Lower leg skin (tissue), 4 donors: Measurements from ENCODE around the gene ZFYVE21. TPM values are rescaled to one million over a fixed set of nuclear protein-coding genes. Genes with fewer than 3 reads are reported as not detected.

Experiments used
- DNase-seq, 2 donors: peaks; one replicate each; pipeline ENCODE4 v3.0.0-alpha.2; 2019; ENCODE audit warnings: low spot score in 2 of 2
- H3K4me3 ChIP-seq: fragments of 200-600 bp; sonication (generic); 2 replicates; pipeline ENCODE4 v1.5.1; 2017; ENCODE audit warnings: mild to moderate bottlenecking, low read depth; ENCODE audit not compliant: poor library complexity, severe bottlenecking
- POLR2A ChIP-seq, 2 donors: fragments of 450-650 bp; IDR thresholded peaks; one replicate each; pipeline ENCODE4 v1.6.1; 2016 to 2017; ENCODE audit warnings: antibody characterized with exemption in 2 of 2, mild to moderate bottlenecking in 1 of 2, moderate library complexity in 1 of 2
- WGBS, 2 donors: methylation state at CpG; one replicate each; pipeline ENCODE4 v1.1.5; 2018; 5-methylcytosine and 5-hydroxymethylcytosine counted together
- intact Hi-C: fragments of 100-400 bp; cut with DNase I; formaldehyde crosslinking; loops from one replicate; pipeline ENCODE4 v1.15.0; 2023; ENCODE audit warnings: low total_unique reads
- total RNA-seq, 4 donors: library from RNA; depleted of rRNA; stranded (reverse); fragments of >200 nt; gene quantifications; one replicate each; pipeline ENCODE4 v1.1.0, GENCODE V29; 2016
- TF ChIP-seq, protein P1 (sequence below), 3 donors: fragments of 450-650 bp; IDR thresholded peaks; one replicate each; pipeline ENCODE4 v1.5.1; 2016; ENCODE audit warnings: antibody characterized with exemption in 3 of 3, mild to moderate bottlenecking in 3 of 3, moderate library complexity in 2 of 3

ZFYVE21 gene
- total RNA-seq, 4 donors from 2014 or later, result 133 to 269 (median 154) TPM

- DNase-seq, result no peak
- 86 to 90% methylated on average over 19 of the region's 19 CpGs for WGBS, 2 donors
- intact Hi-C loops, result no loop called here
- TF ChIP-seq, protein P1, sequence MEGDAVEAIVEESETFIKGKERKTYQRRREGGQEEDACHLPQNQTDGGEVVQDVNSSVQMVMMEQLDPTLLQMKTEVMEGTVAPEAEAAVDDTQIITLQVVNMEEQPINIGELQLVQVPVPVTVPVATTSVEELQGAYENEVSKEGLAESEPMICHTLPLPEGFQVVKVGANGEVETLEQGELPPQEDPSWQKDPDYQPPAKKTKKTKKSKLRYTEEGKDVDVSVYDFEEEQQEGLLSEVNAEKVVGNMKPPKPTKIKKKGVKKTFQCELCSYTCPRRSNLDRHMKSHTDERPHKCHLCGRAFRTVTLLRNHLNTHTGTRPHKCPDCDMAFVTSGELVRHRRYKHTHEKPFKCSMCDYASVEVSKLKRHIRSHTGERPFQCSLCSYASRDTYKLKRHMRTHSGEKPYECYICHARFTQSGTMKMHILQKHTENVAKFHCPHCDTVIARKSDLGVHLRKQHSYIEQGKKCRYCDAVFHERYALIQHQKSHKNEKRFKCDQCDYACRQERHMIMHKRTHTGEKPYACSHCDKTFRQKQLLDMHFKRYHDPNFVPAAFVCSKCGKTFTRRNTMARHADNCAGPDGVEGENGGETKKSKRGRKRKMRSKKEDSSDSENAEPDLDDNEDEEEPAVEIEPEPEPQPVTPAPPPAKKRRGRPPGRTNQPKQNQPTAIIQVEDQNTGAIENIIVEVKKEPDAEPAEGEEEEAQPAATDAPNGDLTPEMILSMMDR (IDR thresholded peaks at IDR 0.05), result no peak
- TF ChIP-seq POLR2A (IDR thresholded peaks at IDR 0.05), result no peak
- no peak overlapping the region for H3K4me3 ChIP-seq
Measured at GRCh38 chr14:103728141-103728540, 12.5 kb downstream of the ZFYVE21 start.

- no peak overlapping the region for H3K4me3 ChIP-seq
- no peak for TF ChIP-seq POLR2A (IDR thresholded peaks at IDR 0.05)
- TF ChIP-seq, protein P1 (IDR thresholded peaks at IDR 0.05), result no peak
- no peak for DNase-seq
- intact Hi-C loops, result no loop called here
- 62 to 79% methylated on average over 12 of the region's 12 CpGs for WGBS, 2 donors
Measured at GRCh38 chr14:103728721-103729120, 13.1 kb downstream of the ZFYVE21 start.

GRCh38 chr14:103729496-103730448 lies 14.2 kb downstream of the ZFYVE21 start:
- 77 to 84% methylated on average over 21 to 24 of the region's 24 CpGs for WGBS, 2 donors

DNA sequence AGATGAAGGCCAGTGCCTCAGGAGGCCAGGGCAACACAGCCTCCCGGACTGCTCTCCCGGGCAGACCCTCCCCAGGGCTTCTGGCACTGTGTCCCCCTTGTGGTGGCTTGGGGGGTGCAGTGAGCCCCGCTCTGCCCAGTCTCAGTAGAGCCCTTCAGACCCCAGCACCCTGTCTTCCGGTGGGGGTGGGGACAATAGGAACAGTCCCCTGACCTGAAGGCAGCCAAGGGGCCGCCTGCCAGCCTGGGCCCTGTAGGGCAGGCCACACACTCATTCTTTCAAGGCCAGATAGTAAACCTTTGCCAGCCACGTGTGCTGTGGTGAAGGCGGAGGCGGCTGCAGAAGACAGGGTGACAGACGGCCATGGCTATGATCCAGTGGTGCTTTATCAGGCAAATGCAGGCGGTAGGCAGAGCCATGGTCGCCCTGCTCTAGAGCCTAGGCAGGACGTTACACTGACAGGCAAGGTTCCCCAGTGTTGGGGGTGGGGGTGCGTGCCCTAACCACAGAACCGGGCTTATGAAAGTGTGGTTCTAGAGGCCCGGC lies 15.0 kb downstream of the ZFYVE21 start:
- TF ChIP-seq, protein P1 (IDR thresholded peaks at IDR 0.05), result no peak
- no peak for TF ChIP-seq POLR2A (IDR thresholded peaks at IDR 0.05)
- intact Hi-C loops, result no loop called here
- WGBS, 2 donors, result 67 to 83% methylated on average over 13 to 14 of the region's 15 CpGs
- no peak overlapping the region for H3K4me3 ChIP-seq
- no peak for DNase-seq

More at GRCh38 chr14:103729496-103730448, 14.2 kb downstream of the ZFYVE21 start:
- no peak overlapping the region for H3K4me3 ChIP-seq
- intact Hi-C loops, result no loop called here
- TF ChIP-seq, protein P1 (IDR thresholded peaks at IDR 0.05), result no peak
- no peak for TF ChIP-seq POLR2A (IDR thresholded peaks at IDR 0.05)
- no peak for DNase-seq

GRCh38 chr14:103731481-103731880 lies 15.9 kb downstream of the ZFYVE21 start:
- 94% methylated on average over 13 to 14 of the region's 15 CpGs for WGBS, 2 donors
- H3K4me3 ChIP-seq, result no peak overlapping the region
- DNase-seq, result no peak
- TF ChIP-seq POLR2A (IDR thresholded peaks at IDR 0.05), result no peak
- TF ChIP-seq, protein P1 (IDR thresholded peaks at IDR 0.05), result no peak
- intact Hi-C loops, result no loop called here
